WTC11 (cell line): ENCODE measurements around the gene ADAMTS8.

ENCODE experiments used
- CREB1 ChIP-seq: sonication (generic); formaldehyde crosslinking; IDR thresholded peaks from 2 replicates; pipeline ENCODE4 v1.8.0; 2023; ENCODE audit warnings: mild to moderate bottlenecking, missing genetic modification reagents
- CTCF ChIP-seq: fragments of 200-600 bp; IDR thresholded peaks from 2 replicates; pipeline ENCODE4 v1.8.0; 2022; ENCODE audit warnings: antibody characterized with exemption
- E2F1 ChIP-seq: sonication (generic); formaldehyde crosslinking; IDR thresholded peaks from 2 replicates; pipeline ENCODE4 v1.8.0; 2022; ENCODE audit warnings: mild to moderate bottlenecking, missing genetic modification reagents
- ETV6 ChIP-seq: sonication (generic); formaldehyde crosslinking; IDR thresholded peaks from 2 replicates; pipeline ENCODE4 v1.8.1; 2022; ENCODE audit warnings: mild to moderate bottlenecking, missing genetic modification reagents
- MLX ChIP-seq: sonication (generic); formaldehyde crosslinking; IDR thresholded peaks from 2 replicates; pipeline ENCODE4 v1.8.1; 2023; ENCODE audit warnings: mild to moderate bottlenecking, missing genetic modification reagents, moderate library complexity
- MXD4 ChIP-seq: fragments of 250-450 bp; sonication (Bioruptor Pico); IDR thresholded peaks from 2 replicates; pipeline ENCODE4 v1.8.0; 2021; ENCODE audit warnings: mild to moderate bottlenecking, moderate library complexity, borderline replicate concordance
- NR2C2 ChIP-seq: sonication (generic); formaldehyde crosslinking; IDR thresholded peaks from 2 replicates; pipeline ENCODE4 v1.8.0; 2022; ENCODE audit warnings: mild to moderate bottlenecking, missing genetic modification reagents
- USF2 ChIP-seq: sonication (generic); formaldehyde crosslinking; IDR thresholded peaks from 2 replicates; pipeline ENCODE4 v1.8.1; 2023; ENCODE audit warnings: mild to moderate bottlenecking, missing genetic modification reagents, moderate library complexity
- ZBTB21 ChIP-seq: sonication (generic); formaldehyde crosslinking; IDR thresholded peaks from 2 replicates; pipeline ENCODE4 v1.8.1; 2023; ENCODE audit warnings: mild to moderate bottlenecking, missing genetic modification reagents, borderline replicate concordance
- ZNF281 ChIP-seq: sonication (generic); formaldehyde crosslinking; IDR thresholded peaks from 2 replicates; pipeline ENCODE4 v1.8.0; 2023; ENCODE audit warnings: mild to moderate bottlenecking, missing genetic modification reagents

GRCh38 chr11:130439160-130439519, 10.7 kb upstream of the ADAMTS8 start:
- no peak for TF ChIP-seq CTCF
- TF ChIP-seq NR2C2 (CRISPR knock-in tag) = no peak
- no peak for TF ChIP-seq USF2 (CRISPR knock-in tag)
- no peak for TF ChIP-seq ZNF281 (CRISPR knock-in tag)
- no peak for TF ChIP-seq CREB1 (CRISPR knock-in tag)
- TF ChIP-seq ZBTB21 (CRISPR knock-in tag) = no peak
- no peak for TF ChIP-seq MLX
- no peak for TF ChIP-seq MXD4 (CRISPR knock-in tag)
- TF ChIP-seq E2F1 (CRISPR knock-in tag) = no peak
- no peak for TF ChIP-seq ETV6 (CRISPR knock-in tag)
